HG02973 (cell line): ENCODE measurements around the gene CNDP2.
A peak's percentile ranks its signal among the peaks of the same experiment; 100 is the strongest.

Experiments
- ATAC-seq: cut with Tn5 transposase; IDR thresholded peaks from one replicate; pipeline ENCODE4 v1.9.1; 2021; ENCODE audit warnings: moderate library complexity; ENCODE audit not compliant: unreplicated experiment

Gene CNDP2

GRCh38 chr18:74533666-74534065 lies 37.5 kb downstream of the CNDP2 start:
- ATAC-seq: no peak

- ATAC-seq: no peak
Observed at GRCh38 chr18:74534150-74534969, 38.2 kb downstream of the CNDP2 start, which contains the start of gene CNDP1. TSS of gene CNDP1 (plus strand) at chr18:74534500. CDS start at chr18:74534668, 168 bp downstream.

- ATAC-seq: no peak
Observed at GRCh38 chr18:74534981-74535649, 39.0 kb downstream of the CNDP2 start.

GRCh38 chr18:74539289-74539688 lies 43.1 kb downstream of the CNDP2 start:
- ATAC-seq: no peak

- no peak for ATAC-seq
Observed at GRCh38 chr18:74540652-74541421, 44.7 kb downstream of the CNDP2 start.

GRCh38 chr18:74541703-74542555 lies 45.8 kb downstream of the CNDP2 start:
- no peak for ATAC-seq

GRCh38 chr18:74544898-74545297 lies 48.7 kb downstream of the CNDP2 start:
- ATAC-seq: no peak

GRCh38 chr18:74546007-74546406 lies 49.8 kb downstream of the CNDP2 start:
- no peak for ATAC-seq

- no peak for ATAC-seq
Observed at GRCh38 chr18:74546751-74547530, 50.8 kb downstream of the CNDP2 start.

- ATAC-seq: no peak
Observed at GRCh38 chr18:74547860-74548259, 51.7 kb downstream of the CNDP2 start.

GRCh38 chr18:74549591-74550104 lies 53.5 kb downstream of the CNDP2 start:
- no peak for ATAC-seq

- no peak for ATAC-seq
Observed at GRCh38 chr18:74550886-74551285, 54.7 kb downstream of the CNDP2 start.

- no peak for ATAC-seq
Observed at GRCh38 chr18:74551452-74551851, 55.3 kb downstream of the CNDP2 start.

GRCh38 chr18:74551936-74552555 lies 55.9 kb downstream of the CNDP2 start:
- ATAC-seq: peak; percentile 98

GRCh38 chr18:74556126-74556525 lies 60.0 kb downstream of the CNDP2 start:
- no peak for ATAC-seq

GRCh38 chr18:74558096-74558495 lies 61.9 kb downstream of the CNDP2 start:
- no peak for ATAC-seq

GRCh38 chr18:74562131-74562730 lies 66.1 kb downstream of the CNDP2 start:
- ATAC-seq: no peak

- no peak for ATAC-seq
Observed at GRCh38 chr18:74562775-74563174, 66.6 kb downstream of the CNDP2 start.

GRCh38 chr18:74563999-74564398 lies 67.8 kb downstream of the CNDP2 start:
- ATAC-seq: no peak
